HG02798 (cell line): ENCODE data around the gene FHIT.

ENCODE experiments used
- ATAC-seq: cut with Tn5 transposase; IDR thresholded peaks from one replicate; pipeline ENCODE4 v1.9.1; 2021; ENCODE audit warnings: mild to moderate bottlenecking; ENCODE audit not compliant: unreplicated experiment, poor library complexity

FHIT gene

DNA sequence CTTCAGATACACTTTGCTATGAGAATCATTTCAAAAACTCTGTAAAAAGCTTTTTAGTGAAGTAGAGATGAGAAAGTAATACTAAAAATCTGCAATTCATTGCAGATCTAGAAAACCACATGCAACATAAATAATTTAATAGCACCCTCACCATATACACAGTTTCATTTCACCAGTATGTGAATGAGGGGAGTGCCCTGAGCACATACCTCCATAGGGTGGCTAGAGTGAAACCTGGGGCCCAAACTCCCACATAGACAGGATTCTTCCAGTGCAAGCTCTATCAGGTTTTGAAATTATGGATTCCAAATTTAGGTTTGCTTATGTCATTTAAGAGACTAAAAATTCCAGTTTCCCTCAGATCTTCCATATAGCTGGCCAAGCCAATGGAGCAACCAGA is 1228.1 kb downstream of the FHIT start:
- no peak for ATAC-seq

DNA sequence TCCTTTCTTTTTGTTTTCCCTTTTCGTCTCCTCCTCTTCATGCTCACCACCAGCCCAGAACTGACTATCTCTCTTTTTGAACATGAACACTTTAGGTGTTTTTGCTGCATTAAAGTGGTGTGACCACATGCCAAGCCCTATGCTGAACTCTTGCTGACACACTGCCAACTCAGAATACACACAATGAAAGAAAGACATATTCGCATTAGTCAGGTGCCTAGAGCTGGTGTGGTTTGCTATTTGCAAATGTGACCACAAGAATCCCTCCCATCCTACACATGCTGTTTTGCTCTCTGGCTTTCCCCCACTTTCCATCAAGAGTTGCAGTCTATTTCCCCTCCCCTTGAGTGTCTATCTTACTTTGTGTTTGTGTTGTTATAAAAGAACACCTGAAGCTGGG is 1233.6 kb downstream of the FHIT start:
- ATAC-seq: no peak

DNA sequence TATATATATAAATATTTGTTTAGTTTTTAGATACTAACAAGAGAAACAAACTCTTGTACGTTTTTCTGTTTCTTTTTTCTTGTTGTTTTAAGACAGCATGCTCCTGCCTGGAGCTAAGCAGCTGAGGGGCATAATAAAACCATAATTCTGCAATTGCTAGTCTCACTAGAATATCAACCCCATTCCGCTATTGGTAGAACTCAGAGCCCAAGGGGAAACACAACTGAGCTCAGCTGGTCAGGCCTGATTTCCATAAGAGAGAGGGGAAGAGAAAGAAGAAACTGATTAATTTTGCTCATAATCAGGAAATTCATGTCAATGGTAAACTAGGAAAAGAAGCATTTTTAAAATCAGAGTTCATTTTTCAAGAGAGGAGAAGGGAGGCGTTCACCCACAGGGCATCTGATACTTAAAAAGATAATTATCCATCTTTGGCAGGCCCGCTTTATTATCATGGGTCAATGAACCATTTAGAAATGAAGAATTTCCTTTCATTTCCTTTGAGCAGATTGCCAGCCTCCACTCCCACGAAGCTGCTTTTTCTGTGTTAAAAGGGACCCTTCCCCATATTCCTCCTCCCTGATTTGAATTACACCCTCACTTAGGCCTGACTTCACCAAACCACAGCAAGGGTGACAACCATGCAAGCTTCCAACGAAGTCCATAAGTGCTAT is 1236.1 kb downstream of the FHIT start:
- ATAC-seq: no peak

DNA sequence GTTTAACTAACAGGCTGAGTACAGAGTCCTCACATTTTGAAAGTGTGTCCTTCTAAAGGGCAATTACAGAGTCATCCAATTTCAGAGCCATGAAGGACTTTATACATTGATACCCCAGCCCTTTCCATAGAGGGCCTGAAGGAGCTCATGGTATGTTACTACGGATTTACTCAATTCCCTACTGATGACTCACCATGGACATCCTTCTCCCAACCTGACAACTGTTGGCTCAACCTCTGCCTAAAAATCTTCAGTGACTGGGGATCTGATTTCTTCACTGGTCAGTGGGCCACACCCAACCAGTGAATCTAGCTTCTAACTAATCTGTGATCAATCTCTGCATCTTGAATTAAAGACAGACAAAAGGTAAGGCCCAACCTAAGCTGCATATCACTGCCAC is 1238.0 kb downstream of the FHIT start:
- no peak for ATAC-seq

DNA sequence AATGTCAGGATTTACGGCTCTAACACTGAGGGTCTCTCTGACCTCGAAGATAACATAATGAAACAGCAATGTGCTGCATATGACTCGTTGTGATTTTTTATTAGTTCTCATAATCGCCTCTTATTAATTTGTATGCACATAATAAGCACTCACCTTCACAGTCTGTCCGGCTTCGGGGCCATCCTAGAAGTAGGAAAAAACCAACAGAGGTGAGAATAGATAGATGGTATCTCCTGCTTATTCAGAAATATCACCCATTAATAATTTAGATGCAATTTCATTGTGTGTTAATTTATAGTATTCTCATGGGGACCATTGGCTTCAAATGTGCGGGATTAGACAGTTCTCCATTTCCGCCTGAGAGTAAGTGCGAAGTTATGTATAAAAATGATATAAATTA is 1240.0 kb downstream of the FHIT start:
- no peak for ATAC-seq

DNA sequence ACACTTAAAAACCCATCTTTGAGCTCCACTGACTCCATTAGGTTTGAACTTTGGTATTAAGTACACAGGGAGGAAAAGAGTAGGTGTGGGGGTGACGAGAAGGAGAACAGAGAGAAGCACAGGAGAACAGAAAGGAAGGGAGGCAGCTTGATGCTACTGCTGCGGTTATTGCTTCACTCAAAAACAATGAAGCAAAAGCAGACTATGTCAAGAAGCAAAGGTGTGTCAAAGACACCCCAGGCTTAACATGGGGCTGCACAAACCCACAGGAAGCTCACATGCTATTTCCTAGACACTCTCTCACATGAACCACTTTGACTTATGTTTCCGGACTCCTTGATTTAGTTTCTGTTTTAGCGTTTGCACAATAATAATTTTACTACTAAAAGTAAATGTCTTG is 1240.5 kb downstream of the FHIT start:
- ATAC-seq: peak; percentile 83

DNA sequence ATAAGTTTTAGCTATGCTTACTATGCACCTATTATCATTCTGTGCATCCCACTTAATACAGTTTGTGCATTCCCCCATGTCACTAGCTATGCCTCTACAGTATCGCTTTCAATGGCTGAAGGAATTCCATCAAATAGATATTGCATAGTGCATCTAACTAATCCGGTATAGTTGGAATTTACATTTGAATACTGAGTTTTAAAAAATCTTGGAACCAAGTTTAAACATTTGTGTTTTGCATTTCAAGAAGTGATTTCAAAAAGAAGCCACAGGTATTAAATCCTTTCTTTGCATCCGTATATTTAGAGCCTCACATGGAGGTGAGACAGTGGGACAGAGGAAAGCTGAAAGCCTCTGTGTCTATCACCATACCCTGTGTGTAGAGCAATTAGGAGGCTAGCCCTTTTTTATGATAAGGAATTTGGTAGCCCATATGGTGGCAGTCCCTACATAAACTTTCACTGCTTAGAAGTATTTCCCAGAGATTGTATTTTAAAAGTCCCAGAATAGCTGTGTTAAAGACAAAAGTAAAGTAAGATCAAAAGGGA is 1241.2 kb downstream of the FHIT start:
- ATAC-seq: no peak

DNA sequence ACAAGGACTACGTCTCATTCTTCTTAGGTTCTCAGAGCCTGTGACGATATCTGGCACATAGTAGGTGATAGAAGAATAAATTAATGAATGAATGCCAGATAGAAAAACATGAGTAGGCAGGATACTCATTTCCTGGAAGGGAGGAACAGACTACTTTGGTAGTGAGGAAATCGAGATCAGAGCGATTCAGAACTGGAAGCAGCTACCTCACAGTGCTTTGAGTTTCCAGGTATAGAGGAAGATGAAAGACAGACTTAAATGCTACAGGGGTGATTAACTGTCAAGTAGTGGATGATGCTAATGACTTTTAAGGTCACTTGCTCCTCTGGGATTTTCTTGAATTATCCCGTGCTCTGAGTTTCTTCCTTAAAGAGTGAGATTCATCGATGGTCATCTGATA is 1249.9 kb downstream of the FHIT start:
- no peak for ATAC-seq

DNA sequence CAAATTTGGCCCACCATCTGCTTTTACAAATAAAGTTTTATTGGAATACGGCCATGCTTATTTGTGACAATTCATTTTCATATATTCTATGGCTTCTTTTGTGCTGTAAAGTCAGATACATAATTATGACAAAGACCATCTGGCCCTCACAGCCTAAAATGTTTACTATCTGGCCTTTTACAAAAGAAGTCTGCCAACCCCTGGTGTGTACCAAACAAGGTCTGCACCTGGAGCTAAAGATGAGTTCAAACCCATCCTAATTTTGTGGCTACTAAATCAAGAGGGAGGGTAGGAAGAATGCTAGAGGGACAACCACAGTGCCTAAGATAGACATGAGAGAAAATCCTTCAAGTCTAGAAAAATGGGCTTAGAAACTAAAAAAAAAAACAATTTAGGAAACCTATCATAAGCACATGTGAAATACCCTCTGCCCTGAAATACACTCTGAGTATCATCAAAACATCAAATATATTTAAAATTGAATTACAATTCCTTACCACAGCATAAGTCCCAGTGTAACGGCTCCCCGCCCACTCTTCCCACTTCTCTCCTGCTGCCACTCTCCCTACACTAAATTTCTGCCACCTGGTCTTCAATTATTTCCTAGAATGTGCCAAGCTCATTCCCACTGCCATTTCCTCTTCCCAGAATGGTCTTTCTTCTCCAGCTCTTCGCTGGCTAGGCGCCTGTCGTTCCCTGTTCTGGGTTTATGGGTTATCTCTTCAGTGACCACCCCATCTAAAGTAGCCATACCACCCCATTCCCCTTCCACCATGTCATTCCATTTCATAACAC is 1250.7 kb downstream of the FHIT start:
- ATAC-seq: no peak

DNA sequence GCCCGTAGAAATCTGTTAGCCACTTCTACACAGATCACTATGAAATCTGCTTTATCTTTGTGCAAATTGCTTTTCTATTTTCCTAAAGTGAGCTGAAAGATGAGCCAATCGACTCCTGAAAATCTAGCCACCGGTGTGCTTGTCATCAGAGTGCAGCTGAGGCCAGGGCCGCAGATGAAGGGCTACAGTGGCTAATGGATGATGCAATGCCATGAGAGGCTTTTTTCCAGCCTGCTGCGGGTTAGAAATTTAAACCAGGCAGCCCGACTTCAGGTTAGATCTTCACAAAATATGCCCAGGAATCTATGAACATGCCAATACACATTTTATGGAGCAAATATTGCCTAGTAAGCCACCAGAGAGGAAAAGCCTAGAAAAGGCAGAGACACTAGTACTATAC is 1253.2 kb downstream of the FHIT start:
- ATAC-seq: no peak

DNA sequence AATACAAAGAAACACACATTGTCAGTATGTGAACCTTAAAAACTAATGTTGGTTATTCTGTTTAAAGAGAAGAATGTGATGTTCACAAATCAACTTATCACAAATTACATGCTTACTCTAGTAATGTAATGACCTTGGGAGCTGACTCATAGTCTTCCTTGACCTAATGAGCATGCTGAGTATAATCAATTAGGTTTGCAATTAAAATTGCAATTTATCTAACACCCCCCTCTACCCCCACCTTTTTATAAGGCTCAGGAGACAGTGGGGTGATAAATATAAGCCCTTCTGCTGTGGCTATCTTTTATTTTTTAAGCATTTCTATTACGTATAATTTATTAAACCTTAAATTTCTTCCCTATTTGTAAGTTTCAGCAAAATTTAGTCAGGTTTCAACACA is 1253.7 kb downstream of the FHIT start:
- ATAC-seq: no peak

DNA sequence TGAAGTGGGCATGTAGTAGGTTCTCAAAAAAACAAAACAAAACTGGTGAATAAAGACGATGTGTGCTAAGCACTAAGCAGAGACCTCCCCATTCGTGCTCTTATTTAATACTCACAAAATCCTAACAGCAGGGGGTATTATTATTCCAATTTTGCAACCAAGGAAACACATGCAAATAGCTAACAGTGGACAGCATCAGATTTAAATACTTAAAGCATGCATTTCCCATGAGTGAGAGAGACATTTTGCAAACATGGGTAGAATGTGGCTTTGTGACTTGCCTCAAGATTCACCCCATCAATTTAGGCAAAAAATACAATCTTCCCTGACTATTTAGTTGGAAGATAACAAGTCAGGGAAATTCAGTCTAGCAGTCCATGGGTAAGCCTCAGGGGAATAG is 1255.2 kb downstream of the FHIT start:
- ATAC-seq: no peak

DNA sequence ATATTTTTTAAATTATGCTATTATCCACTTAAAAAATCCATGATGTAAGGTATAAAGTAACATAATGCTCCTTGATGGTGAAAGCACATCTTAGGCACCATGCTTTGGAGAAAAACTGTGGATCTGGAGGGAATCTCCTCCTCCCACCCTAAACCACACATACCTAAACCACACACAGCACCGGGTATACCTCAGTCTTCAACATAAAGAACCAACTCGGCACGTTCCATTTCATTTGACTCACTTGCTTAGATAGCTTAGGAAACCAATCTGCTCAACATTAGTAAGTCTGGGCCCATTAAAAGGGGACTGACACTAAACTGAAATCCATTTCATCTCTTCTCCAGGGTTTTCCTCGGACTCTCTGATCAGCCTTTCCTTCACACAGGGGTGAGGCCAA is 1255.7 kb downstream of the FHIT start:
- ATAC-seq: no peak

DNA sequence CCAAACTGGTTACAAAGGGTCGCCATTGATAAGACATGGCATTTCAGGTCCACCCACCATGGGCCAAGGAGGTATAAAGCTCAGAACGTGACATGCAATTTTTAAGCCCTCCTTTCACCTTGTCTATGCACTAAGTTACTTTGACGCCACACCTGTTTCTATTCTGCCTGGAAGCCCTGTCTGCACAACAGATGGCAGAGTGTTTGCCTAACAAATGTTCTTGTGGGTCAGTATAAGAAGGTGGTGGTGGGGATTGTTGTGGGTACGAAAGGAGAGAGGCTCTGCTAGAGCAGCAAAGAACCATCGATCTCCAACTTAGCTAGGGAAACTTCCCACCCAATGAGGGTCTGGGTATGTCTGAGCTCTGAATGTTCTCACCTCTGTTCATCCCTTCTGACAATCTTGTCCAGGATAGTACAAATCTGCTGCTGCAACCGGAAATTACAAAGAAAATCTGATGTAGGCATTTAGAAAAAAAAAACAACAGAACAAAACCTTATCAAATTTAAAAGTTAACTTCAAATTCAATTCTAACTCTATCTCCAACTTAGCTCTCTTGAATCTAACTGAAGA is 1256.4 kb downstream of the FHIT start:
- no peak for ATAC-seq

DNA sequence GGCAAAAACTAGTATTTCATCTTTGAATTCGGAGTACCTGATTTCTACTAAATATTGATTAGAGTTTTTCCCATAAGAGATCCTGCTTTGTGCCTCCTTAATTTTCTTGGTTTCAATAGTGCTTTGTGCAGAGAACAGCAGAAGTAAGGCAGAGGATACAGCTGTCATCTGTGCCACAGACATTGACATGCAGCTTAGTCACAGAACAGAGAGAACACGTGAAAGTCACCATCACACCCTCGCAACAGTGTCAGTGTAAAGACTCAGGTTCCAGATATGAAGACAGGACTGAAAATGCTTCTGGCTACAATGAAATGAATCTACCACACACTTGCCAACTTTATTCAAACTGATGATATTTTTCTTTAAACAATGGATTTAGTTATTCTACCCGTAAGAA is 1258.7 kb downstream of the FHIT start:
- ATAC-seq: no peak

DNA sequence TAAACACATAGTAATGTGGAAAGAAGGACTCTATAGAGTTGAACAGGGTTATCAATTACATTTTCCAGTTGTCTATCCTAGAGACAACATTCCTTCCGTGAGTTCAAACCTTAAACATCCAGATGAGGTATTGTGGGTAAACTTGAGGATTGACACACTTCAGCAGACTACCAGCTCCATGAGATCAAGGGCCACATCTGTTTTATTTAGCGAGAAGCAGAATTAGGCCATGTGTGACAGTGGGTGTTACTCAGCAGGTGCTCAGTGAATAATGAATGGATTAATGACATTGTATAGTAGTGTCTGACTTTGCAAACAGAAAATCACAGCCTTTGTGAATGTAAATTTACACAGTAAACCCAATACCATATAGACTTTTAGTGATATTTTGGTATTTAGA is 1260.3 kb downstream of the FHIT start:
- ATAC-seq: no peak

DNA sequence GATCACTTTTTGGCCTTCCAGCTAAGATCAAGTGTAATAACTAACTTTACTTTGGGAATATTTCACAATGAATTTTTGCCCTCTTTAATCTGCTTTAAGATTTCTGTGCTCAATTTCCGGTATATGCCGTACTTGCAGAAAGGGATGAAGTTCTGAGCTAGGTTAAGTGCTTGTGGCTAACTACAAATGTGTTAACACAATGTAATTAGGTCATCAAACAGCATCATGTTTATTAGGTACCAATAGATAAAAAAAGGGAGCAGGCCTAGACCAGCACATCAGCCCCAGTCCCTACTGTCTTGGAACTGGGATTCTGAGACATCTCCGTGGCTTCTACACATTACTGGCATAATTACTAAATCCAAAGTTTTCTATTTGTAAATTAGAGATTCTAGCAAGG is 1268.7 kb downstream of the FHIT start:
- no peak for ATAC-seq

DNA sequence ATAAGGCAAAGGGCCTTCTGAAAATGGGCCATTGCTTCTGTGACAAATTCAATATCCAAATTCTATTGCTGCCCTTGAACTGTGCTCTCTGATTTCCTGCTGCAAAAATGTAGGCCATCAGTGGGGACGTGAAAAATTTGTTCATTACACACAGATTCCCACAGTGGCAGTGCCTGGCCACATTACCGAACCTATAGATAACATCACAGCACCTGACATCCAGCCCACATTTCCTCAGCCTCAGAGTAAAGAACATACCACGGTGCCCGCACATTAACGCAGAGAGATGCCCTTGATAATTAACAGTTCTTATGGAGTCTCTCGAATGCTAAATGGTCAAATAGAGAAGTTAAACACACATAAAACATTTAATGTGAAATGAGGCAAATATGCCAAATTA is 1269.9 kb downstream of the FHIT start:
- no peak for ATAC-seq

DNA sequence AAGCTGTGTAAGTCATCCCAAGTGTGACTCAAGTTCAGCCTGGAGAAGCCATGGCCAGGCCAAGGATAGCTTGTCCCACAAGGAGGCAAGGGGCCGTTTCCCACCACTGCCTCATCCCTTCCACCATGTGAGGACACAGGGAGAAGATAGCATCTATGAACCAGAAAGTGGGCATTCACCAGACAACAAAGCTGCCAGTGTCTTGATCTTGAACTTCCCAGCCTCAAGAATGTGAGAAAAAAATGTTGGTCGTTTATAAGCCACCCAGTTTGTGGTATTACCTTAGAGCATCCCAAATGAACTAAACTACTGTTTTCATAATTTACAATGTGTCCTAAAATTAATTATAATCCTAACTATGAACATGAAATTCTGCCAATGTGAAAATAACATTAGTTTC is 1270.7 kb downstream of the FHIT start:
- no peak for ATAC-seq

DNA sequence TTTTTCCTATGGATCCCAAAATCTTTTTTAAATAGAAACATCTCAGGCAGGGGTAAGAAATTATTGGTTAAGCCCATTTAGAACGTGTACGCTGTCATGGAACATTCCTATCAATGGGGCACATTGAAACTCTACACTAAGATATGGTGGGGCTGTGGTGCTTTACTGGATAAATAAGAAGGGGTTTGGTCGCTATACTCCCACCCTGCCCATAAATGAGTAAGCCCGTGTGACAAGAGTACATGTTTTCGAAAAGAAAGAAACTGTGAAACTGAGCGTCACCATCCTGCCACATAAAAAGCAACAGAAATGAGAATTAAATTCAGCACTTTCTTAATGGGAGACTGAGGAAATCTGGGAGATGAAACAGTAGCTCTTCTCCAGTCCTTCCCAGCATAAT is 1271.7 kb downstream of the FHIT start:
- ATAC-seq: no peak

DNA sequence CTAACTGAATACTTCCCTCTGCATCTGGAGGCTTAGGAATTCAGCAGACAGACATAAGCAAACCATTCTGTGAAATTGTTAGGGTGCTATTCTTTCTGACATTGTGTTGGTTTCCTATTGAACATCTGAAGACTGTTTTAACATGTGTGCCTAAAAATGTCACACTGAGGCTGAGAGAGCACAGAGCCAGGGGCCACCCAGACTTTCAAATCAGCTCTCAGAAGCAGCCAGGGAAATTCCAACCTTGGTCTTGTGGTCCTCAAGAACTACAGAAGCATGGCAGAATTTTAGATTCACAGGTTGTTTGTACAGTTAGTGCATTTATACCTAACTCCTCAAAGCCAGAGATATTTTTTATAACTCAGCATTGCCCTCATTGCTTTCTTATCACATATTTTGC is 1272.3 kb downstream of the FHIT start:
- peak; percentile 93 for ATAC-seq

DNA sequence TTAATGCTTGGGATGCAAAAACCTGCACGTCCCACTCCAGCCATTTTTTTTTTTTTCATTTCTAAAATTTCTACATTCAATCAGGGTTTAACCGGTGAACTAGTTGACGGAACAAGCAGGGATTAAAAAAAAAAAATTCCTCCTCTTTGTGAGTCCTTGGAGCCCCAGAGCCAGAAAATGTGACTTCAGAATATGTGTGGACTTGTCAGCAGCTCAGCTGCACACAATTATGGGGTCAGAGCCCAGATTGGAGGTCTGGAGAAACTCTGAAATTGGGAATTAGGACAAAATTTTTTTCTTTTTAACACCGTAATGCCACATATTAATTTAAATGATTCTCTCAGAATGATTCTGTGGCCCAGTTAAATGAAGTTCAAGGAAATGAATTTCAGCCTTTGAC is 1280.5 kb downstream of the FHIT start:
- ATAC-seq: no peak
